ENCODE data around the gene UCP2. TPM values are rescaled to one million over a fixed set of nuclear protein-coding genes. Genes with fewer than 3 reads are reported as not detected.

UCP2 gene
- total and polyA plus RNA-seq, 2 donors (not counting 3 experiments of a cell fraction or from before 2014, with no cell fraction given) = 16.5 to 24.0 TPM

GRCh38 chr11:73972187-73972586, 10.5 kb downstream of the UCP2 start:
- intact Hi-C loops (cut with micrococcal nuclease) = no loop called here
- ChIA-PET POLR2A (interaction anchor here (0.5 kb wide), 1 partner anchor 173 kb away, joined by 4 read pairs; no protein-coding TSS in a partner anchor), CTCF (interaction anchor here (0.6 to 1.7 kb wide), 2 partner anchors 8 to 22 kb away, joined by 3 to 4 read pairs; no protein-coding TSS in a partner anchor)
- H2AFZ ChIP-seq (ENCODE audit: low read depth, low read length) = no peak overlapping the region
- H3K79me2 ChIP-seq (ENCODE audit: control insufficient read depth, insufficient read depth, low read length) = no peaks in the 10 kb centered on the region
- FAIRE-seq = no peak
- peaks cover 0 to 6% of the 10 kb centered on the region in 2 experiments for H3K36me3 ChIP-seq (ENCODE audit: control insufficient read depth in 2 of 2, extremely low read depth in 1 of 2, insufficient read depth in 2 of 2, low read length in 2 of 2)
- dilution Hi-C loops (cut with MboI; ENCODE audit: extremely low pct_ligation_motif_present, low sequenced_read_pairs) = no loop called here
- no peak overlapping the region for H3K27ac ChIP-seq (ENCODE audit: insufficient read depth, low read depth, low read length)
- no peak overlapping the region for H3K9ac ChIP-seq (replicated peaks; ENCODE audit: extremely low read depth, insufficient read depth, low read length)
- H3K4me3 ChIP-seq (replicated peaks in 1 of 3; ENCODE audit: insufficient read depth in 1 of 3, low read depth in 1 of 3, low read length in 3 of 3) = no peak overlapping the region
- no peaks in the 10 kb centered on the region for H3K9me3 ChIP-seq (replicated peaks; ENCODE audit: control insufficient read depth, insufficient read depth, low read length)
- no peaks in the 10 kb centered on the region for H3K27me3 ChIP-seq (ENCODE audit: control insufficient read depth in 2 of 2, insufficient read depth in 2 of 2, low read length in 2 of 2)
- TF ChIP-seq EZH2 (IDR thresholded peaks at IDR 0.05; ENCODE audit: borderline replicate concordance, low read depth, low read length, severe bottlenecking) (no peak), POLR2A (IDR thresholded peaks at IDR 0.05; ENCODE audit: low read depth, low read length) (no peak), FOS (IDR thresholded peaks at IDR 0.05; ENCODE audit: borderline replicate concordance, insufficient read depth, low read length) (no peak), CTCF (IDR thresholded peaks at IDR 0.05; ENCODE audit: extremely low read depth in 1 of 2, insufficient read depth in 1 of 2, low read depth in 1 of 2, low read length in 2 of 2) (no peak), GATA2 (IDR thresholded peaks at IDR 0.05; ENCODE audit: insufficient read depth, insufficient read length, low read depth, low read length) (no peak), POLR2AphosphoS5 (IDR thresholded peaks at IDR 0.05; ENCODE audit: insufficient read depth, low read depth, low read length) (no peak), JUN (IDR thresholded peaks at IDR 0.05; ENCODE audit: borderline replicate concordance, insufficient read depth, insufficient read length, low read depth) (no peak), MYC (IDR thresholded peaks at IDR 0.05; ENCODE audit: low read depth, low read length) (no peak)
- TF ChIP-seq, protein P1, sequence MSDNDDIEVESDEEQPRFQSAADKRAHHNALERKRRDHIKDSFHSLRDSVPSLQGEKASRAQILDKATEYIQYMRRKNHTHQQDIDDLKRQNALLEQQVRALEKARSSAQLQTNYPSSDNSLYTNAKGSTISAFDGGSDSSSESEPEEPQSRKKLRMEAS (IDR thresholded peaks at IDR 0.05; ENCODE audit: insufficient read depth, insufficient read length) = no peak
- no peaks in the 10 kb centered on the region for H3K4me1 ChIP-seq (ENCODE audit: control insufficient read depth, extremely low read depth, insufficient read depth, low read length)
- no peaks in the 10 kb centered on the region for H4K20me1 ChIP-seq (replicated peaks; ENCODE audit: control insufficient read depth, extremely low read depth, insufficient read depth, low read length)
- H3K9me1 ChIP-seq (replicated peaks; ENCODE audit: control insufficient read depth, extremely low read depth, insufficient read depth, low read length) = no peaks in the 10 kb centered on the region
- no TSS peak for BruUV-seq (replicated peaks)
- DNase-seq (ENCODE audit: low read depth, low spot score) = no peak
- H3K4me2 ChIP-seq (ENCODE audit: insufficient read depth, low read length) = no peak overlapping the region
